Neuron (in vitro differentiated cells): ENCODE results near the gene NOS3.
A peak's percentile ranks its signal among the peaks of the same experiment; 100 is the strongest.

Experiments used
- H2AFZ ChIP-seq: one replicate; pipeline ENCODE4 v1.6.1; 2013; ENCODE audit warnings: low read depth, mild to moderate bottlenecking, inconsistent platforms, low read length, moderate library complexity
- H3K27me3 ChIP-seq: one replicate; pipeline ENCODE4 v1.6.1; 2013; ENCODE audit warnings: low read length; ENCODE audit not compliant: insufficient read depth
- H3K36me3 ChIP-seq: one replicate; pipeline ENCODE4 v1.6.1; 2013; ENCODE audit warnings: low read length; ENCODE audit not compliant: insufficient read depth
- H3K4me1 ChIP-seq: one replicate; pipeline ENCODE4 v1.6.1; 2013; ENCODE audit warnings: low read length; ENCODE audit not compliant: insufficient read depth
- H3K4me3 ChIP-seq: 2 replicates; pipeline ENCODE4 v1.5.1; 2013; ENCODE audit warnings: mild to moderate bottlenecking, low read length, moderate library complexity
- H3K9me3 ChIP-seq: one replicate; pipeline ENCODE4 v1.6.1; 2013; ENCODE audit warnings: low read length

Gene NOS3

GRCh38 chr7:150983893-150984368 lies 6.9 kb upstream of the NOS3 start:
- H3K4me3 ChIP-seq = no peak overlapping the region
- no peak overlapping the region for H2AFZ ChIP-seq
- H3K4me1 ChIP-seq = peaks cover 19% of the 10 kb centered on the region
- no peaks in the 10 kb centered on the region for H3K36me3 ChIP-seq
- H3K27me3 ChIP-seq = peaks cover 23% of the 10 kb centered on the region
- H3K9me3 ChIP-seq = no peaks in the 10 kb centered on the region

- no peak overlapping the region for H3K4me3 ChIP-seq
- no peaks in the 10 kb centered on the region for H3K9me3 ChIP-seq
- H3K27me3 ChIP-seq = peaks cover 18% of the 10 kb centered on the region
- H3K4me1 ChIP-seq = peaks cover 11% of the 10 kb centered on the region
- H3K36me3 ChIP-seq = no peaks in the 10 kb centered on the region
- H2AFZ ChIP-seq = no peak overlapping the region
These were observed 4.7 kb upstream of the NOS3 start for GRCh38 chr7:150986099-150986512.

- H3K9me3 ChIP-seq = no peaks in the 10 kb centered on the region
These were observed 4.3 kb upstream of the NOS3 start for GRCh38 chr7:150986556-150986955.

GRCh38 chr7:150988230-150989226 lies 2.3 kb upstream of the NOS3 start:
- no peak overlapping the region for H2AFZ ChIP-seq
- H3K4me3 ChIP-seq = no peak overlapping the region
- H3K27me3 ChIP-seq = peaks cover 3% of the 10 kb centered on the region
- no peaks in the 10 kb centered on the region for H3K36me3 ChIP-seq
- no peaks in the 10 kb centered on the region for H3K9me3 ChIP-seq
- H3K4me1 ChIP-seq = peaks cover 22% of the 10 kb centered on the region

More at GRCh38 chr7:150986556-150986955, 4.3 kb upstream of the NOS3 start:
- Histone ChIP-seq H3K4me3 (no peak overlapping the region), H3K36me3 (no peaks in the 10 kb centered on the region), H3K4me1 (peaks cover 11% of the 10 kb centered on the region), H2AFZ (no peak overlapping the region), H3K27me3 (peaks cover 15% of the 10 kb centered on the region)

- peaks cover 31% of the 10 kb centered on the region for H3K4me1 ChIP-seq
- H3K4me3 ChIP-seq = no peak overlapping the region
- H3K36me3 ChIP-seq = no peaks in the 10 kb centered on the region
- H3K9me3 ChIP-seq = no peaks in the 10 kb centered on the region
- peaks cover 3% of the 10 kb centered on the region for H3K27me3 ChIP-seq
- H2AFZ ChIP-seq = no peak overlapping the region
These were observed 1.4 kb upstream of the NOS3 start for GRCh38 chr7:150989456-150989855.

- no peaks in the 10 kb centered on the region for H3K36me3 ChIP-seq
- H3K9me3 ChIP-seq = no peaks in the 10 kb centered on the region
- H2AFZ ChIP-seq = no peak overlapping the region
- H3K4me1 ChIP-seq = peaks cover 41% of the 10 kb centered on the region
- peaks cover 3% of the 10 kb centered on the region for H3K27me3 ChIP-seq
- H3K4me3 ChIP-seq = no peak overlapping the region
These were observed 1.3 kb downstream of the NOS3 start for GRCh38 chr7:150992051-150992640.

GRCh38 chr7:150992833-150993302 lies 2.1 kb downstream of the NOS3 start:
- H3K36me3 ChIP-seq = no peaks in the 10 kb centered on the region
- no peaks in the 10 kb centered on the region for H3K9me3 ChIP-seq
- no peaks in the 10 kb centered on the region for H3K27me3 ChIP-seq
- peak overlapping the region; percentile 64 for H2AFZ ChIP-seq
- H3K4me1 ChIP-seq = peaks cover 41% of the 10 kb centered on the region
- H3K4me3 ChIP-seq = no peak overlapping the region

- peaks cover 39% of the 10 kb centered on the region for H3K4me1 ChIP-seq
- H3K4me3 ChIP-seq = peak overlapping the region; percentile 2
- H3K27me3 ChIP-seq = no peaks in the 10 kb centered on the region
- H3K9me3 ChIP-seq = no peaks in the 10 kb centered on the region
- H2AFZ ChIP-seq = peak overlapping the region; percentile 64
- no peaks in the 10 kb centered on the region for H3K36me3 ChIP-seq
These were observed 2.7 kb downstream of the NOS3 start for GRCh38 chr7:150993511-150993910.

- H3K4me3 ChIP-seq = peak overlapping the region; percentile 2
- peak overlapping the region; percentile 57 for H2AFZ ChIP-seq
- peaks cover 31% of the 10 kb centered on the region for H3K4me1 ChIP-seq
These were observed 3.5 kb downstream of the NOS3 start for GRCh38 chr7:150994141-150994837.

GRCh38 chr7:150994838-150995510 lies 4.2 kb downstream of the NOS3 start:
- Histone ChIP-seq H3K4me1 (peaks cover 31% of the 10 kb centered on the region), H2AFZ (peak overlapping the region; percentile 57), H3K9me3 (no peaks in the 10 kb centered on the region), H3K4me3 (no peak overlapping the region), H3K27me3 (no peaks in the 10 kb centered on the region), H3K36me3 (no peaks in the 10 kb centered on the region)

More at GRCh38 chr7:150994141-150994837, 3.5 kb downstream of the NOS3 start:
- Histone ChIP-seq H3K36me3 (no peaks in the 10 kb centered on the region), H3K9me3 (no peaks in the 10 kb centered on the region), H3K27me3 (no peaks in the 10 kb centered on the region)

GRCh38 chr7:150996376-150997074 lies 5.7 kb downstream of the NOS3 start:
- H3K27me3 ChIP-seq = no peaks in the 10 kb centered on the region
- peaks cover 31% of the 10 kb centered on the region for H3K4me1 ChIP-seq
- H2AFZ ChIP-seq = no peak overlapping the region
- H3K36me3 ChIP-seq = no peaks in the 10 kb centered on the region
- no peaks in the 10 kb centered on the region for H3K9me3 ChIP-seq
- H3K4me3 ChIP-seq = no peak overlapping the region

- Histone ChIP-seq H3K36me3 (no peaks in the 10 kb centered on the region), H3K27me3 (no peaks in the 10 kb centered on the region), H3K4me1 (peaks cover 31% of the 10 kb centered on the region), H3K4me3 (no peak overlapping the region), H2AFZ (no peak overlapping the region), H3K9me3 (no peaks in the 10 kb centered on the region)
These were observed 6.3 kb downstream of the NOS3 start for GRCh38 chr7:150997075-150997511.
